HepG2 (cell line): Measurements from ENCODE around the gene HNRNPR.

Experiments
- CTCF ChIP-seq: sonication (generic); formaldehyde crosslinking; IDR thresholded peaks from 2 replicates; pipeline ENCODE4 v1.5.0; 2020; ENCODE audit warnings: mild to moderate bottlenecking, missing genetic modification reagents, moderate library complexity
- MAX ChIP-seq: IDR thresholded peaks from 2 replicates; pipeline ENCODE4 v1.6.1; 2012; ENCODE audit warnings: inconsistent platforms
- MBD4 ChIP-seq: IDR thresholded peaks from 2 replicates; pipeline ENCODE4 v1.6.1; 2012; ENCODE audit warnings: low read length, inconsistent platforms, borderline replicate concordance
- PATZ1 ChIP-seq: sonication (generic); formaldehyde crosslinking; IDR thresholded peaks from 2 replicates; pipeline ENCODE4 v1.4.0; 2020; ENCODE audit warnings: missing genetic modification reagents
- POLR2A ChIP-seq, 2 experiments: IDR thresholded peaks; 2 replicates each; pipeline ENCODE4 v1.6.1; 2011; ENCODE audit warnings: low read depth in 2 of 2, low read length in 2 of 2, mild to moderate bottlenecking in 1 of 2, moderate library complexity in 1 of 2; ENCODE audit not compliant: insufficient read depth in 1 of 2
- PRMT3 ChIP-seq: sonication (generic); formaldehyde crosslinking; IDR thresholded peaks from 2 replicates; pipeline ENCODE4 v1.8.1; 2022; ENCODE audit warnings: low read depth, mild to moderate bottlenecking, moderate library complexity, missing genetic modification reagents, borderline replicate concordance
- SMARCC2 ChIP-seq: fragments of 450-650 bp; IDR thresholded peaks from 2 replicates; pipeline ENCODE4 v1.6.1; 2017; ENCODE audit warnings: antibody characterized with exemption, mild to moderate bottlenecking
- SUZ12 ChIP-seq: fragments of 150-350 bp; IDR thresholded peaks from 2 replicates; pipeline ENCODE4 v1.6.1; 2014; ENCODE audit warnings: low read depth, low read length
- ZBTB40 ChIP-seq, 2 experiments: fragments of 450-650 bp in 1 of 2; sonication (generic) in 1 of 2; formaldehyde crosslinking in 1 of 2; IDR thresholded peaks; 2 replicates each; pipeline versions ENCODE4 v1.6.1 to v1.8.0; 2016 to 2022; ENCODE audit warnings: antibody characterized with exemption in 1 of 2, mild to moderate bottlenecking in 1 of 2, missing genetic modification reagents in 1 of 2
- ZFP36L2 ChIP-seq: sonication (generic); formaldehyde crosslinking; IDR thresholded peaks from 2 replicates; pipeline ENCODE4 v1.4.0; 2020; ENCODE audit warnings: missing genetic modification reagents
- ZKSCAN8 ChIP-seq: IDR thresholded peaks from 2 replicates; pipeline ENCODE4 v1.6.1; 2016; ENCODE audit warnings: borderline replicate concordance, missing genetic modification reagents, missing compliant biosample characterization
- ZNF24 ChIP-seq: fragments of 450-650 bp; IDR thresholded peaks from 2 replicates; pipeline ENCODE4 v1.6.1; 2017; ENCODE audit warnings: antibody characterized with exemption, mild to moderate bottlenecking
- ZNF367 ChIP-seq: sonication (generic); formaldehyde crosslinking; IDR thresholded peaks from 2 replicates; pipeline ENCODE4 v1.4.0; 2020; ENCODE audit warnings: missing genetic modification reagents, borderline replicate concordance
- TF ChIP-seq, protein P1 (sequence below): sonication (generic); formaldehyde crosslinking; IDR thresholded peaks from 2 replicates; pipeline ENCODE4 v1.8.1; 2023; ENCODE audit warnings: missing genetic modification reagents, inconsistent platforms, borderline replicate concordance

- TF ChIP-seq ZFP36L2 (CRISPR knock-in tag), result no peak
- TF ChIP-seq, protein P1, sequence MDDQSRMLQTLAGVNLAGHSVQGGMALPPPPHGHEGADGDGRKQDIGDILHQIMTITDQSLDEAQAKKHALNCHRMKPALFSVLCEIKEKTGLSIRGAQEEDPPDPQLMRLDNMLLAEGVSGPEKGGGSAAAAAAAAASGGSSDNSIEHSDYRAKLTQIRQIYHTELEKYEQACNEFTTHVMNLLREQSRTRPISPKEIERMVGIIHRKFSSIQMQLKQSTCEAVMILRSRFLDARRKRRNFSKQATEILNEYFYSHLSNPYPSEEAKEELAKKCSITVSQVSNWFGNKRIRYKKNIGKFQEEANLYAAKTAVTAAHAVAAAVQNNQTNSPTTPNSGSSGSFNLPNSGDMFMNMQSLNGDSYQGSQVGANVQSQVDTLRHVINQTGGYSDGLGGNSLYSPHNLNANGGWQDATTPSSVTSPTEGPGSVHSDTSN (CRISPR knock-in tag), result no peak
- no peak for TF ChIP-seq PRMT3 (CRISPR knock-in tag)
- TF ChIP-seq ZNF367 (CRISPR knock-in tag), result no peak
- no peak for TF ChIP-seq ZNF24
- TF ChIP-seq PATZ1 (CRISPR knock-in tag), result no peak
- TF ChIP-seq MAX, result no peak
- no peak for TF ChIP-seq ZKSCAN8 (CRISPR knock-in tag)
- TF ChIP-seq SMARCC2, result no peak
- no peak for TF ChIP-seq POLR2A (IDR thresholded peaks at IDR 0.05; ENCODE audit: insufficient read depth in 1 of 2, low read depth in 2 of 2, low read length in 2 of 2)
- TF ChIP-seq MBD4, result no peak
- TF ChIP-seq CTCF, result no peak
- TF ChIP-seq ZBTB40 (IDR thresholded peaks at IDR 0.05), result no peak
- no peak for TF ChIP-seq ZBTB40 (CRISPR knock-in tag; IDR thresholded peaks at IDR 0.05)
- TF ChIP-seq SUZ12, result no peak
Measured at GRCh38 chr1:23278717-23279116, 65.4 kb downstream of the HNRNPR start.
